GM12873 (cell line): Measurements from ENCODE around the gene USP15.

ENCODE experiments used
- CTCF ChIP-seq: IDR thresholded peaks from 2 replicates; pipeline ENCODE4 v1.5.1; 2012; ENCODE audit warnings: low read depth, mild to moderate bottlenecking, moderate library complexity, low read length, control low read depth; ENCODE audit not compliant: insufficient read depth; ENCODE audit errors: missing control alignments

Gene USP15

GRCh38 chr12:62308201-62308600 lies 48.0 kb downstream of the USP15 start:
- TF ChIP-seq CTCF, result no peak

GRCh38 chr12:62313727-62314380 lies 53.6 kb downstream of the USP15 start:
- TF ChIP-seq CTCF, result no peak

GRCh38 chr12:62317017-62317416 lies 56.8 kb downstream of the USP15 start:
- TF ChIP-seq CTCF, result no peak

- TF ChIP-seq CTCF, result no peak
These were observed 58.9 kb downstream of the USP15 start for GRCh38 chr12:62319058-62319457.

GRCh38 chr12:62320054-62320453 lies 59.9 kb downstream of the USP15 start:
- no peak for TF ChIP-seq CTCF

GRCh38 chr12:62323386-62323785 lies 63.2 kb downstream of the USP15 start:
- no peak for TF ChIP-seq CTCF

- TF ChIP-seq CTCF, result no peak
These were observed 68.2 kb downstream of the USP15 start for GRCh38 chr12:62328296-62328921.
